Sigmoid colon (tissue), 7 donors: ENCODE measurements around the gene PCDHGB5. TPM values are rescaled to one million over a fixed set of nuclear protein-coding genes. Genes with fewer than 3 reads are reported as not detected.
"Not testable (repeated sequence)": the region's sequence is repeated elsewhere in the genome, so short reads cannot be mapped to it uniquely, and the experiment has no call there.

ENCODE experiments used
- DNase-seq: peaks from one replicate; pipeline ENCODE4 v3.0.0-alpha.2; 2019
- H3K27ac ChIP-seq, 4 donors: fragments of 200-600 bp; sonication (generic); one replicate each; pipeline ENCODE4 v1.5.1; 2016 to 2019; ENCODE audit warnings: mild to moderate bottlenecking in 1 of 4
- H3K27me3 ChIP-seq, 3 donors: fragments of 200-600 bp; sonication (generic); one replicate each; pipeline ENCODE4 v1.5.1; 2019; ENCODE audit warnings: mild to moderate bottlenecking in 1 of 3
- H3K36me3 ChIP-seq, 4 donors: fragments of 200-600 bp; sonication (generic); one replicate each; pipeline ENCODE4 v1.5.1; 2016 to 2019
- H3K4me1 ChIP-seq, 4 donors: fragments of 200-600 bp; sonication (generic); one replicate each; pipeline ENCODE4 v1.5.1; 2017 to 2019
- H3K4me3 ChIP-seq, 4 donors: fragments of 200-600 bp; sonication (generic); one replicate each; pipeline ENCODE4 v1.5.1; 2017 to 2019; ENCODE audit warnings: mild to moderate bottlenecking in 2 of 4, moderate library complexity in 1 of 4
- H3K9me3 ChIP-seq, 4 donors: fragments of 200-600 bp in 3 of 4; sonication (generic) in 3 of 4; one replicate each; pipeline versions ENCODE4 v1.5.1 to v1.6.1; 2013 to 2019
- CTCF ChIP-seq, 4 experiments: fragments of 450-650 bp in 3 of 4; fragments of 200-600 bp in 1 of 4; IDR thresholded peaks; one replicate each; pipeline ENCODE4 v1.5.1; 2016 to 2019; ENCODE audit warnings: antibody characterized with exemption in 4 of 4, mild to moderate bottlenecking in 3 of 4, moderate library complexity in 2 of 4
- EP300 ChIP-seq, 4 donors: sonication (generic); formaldehyde crosslinking; IDR thresholded peaks; one replicate each; pipeline ENCODE4 v1.6.1; 2017; ENCODE audit warnings: antibody characterized with exemption in 4 of 4
- POLR2A ChIP-seq, 2 donors: fragments of 450-650 bp; IDR thresholded peaks; one replicate each; pipeline ENCODE4 v1.6.1; 2016; ENCODE audit warnings: antibody characterized with exemption in 2 of 2, mild to moderate bottlenecking in 2 of 2, moderate library complexity in 2 of 2
- POLR2AphosphoS5 ChIP-seq, 4 donors: sonication (generic); formaldehyde crosslinking; IDR thresholded peaks; one replicate each; pipeline ENCODE4 v1.6.1; 2017; ENCODE audit warnings: antibody characterized with exemption in 4 of 4
- WGBS, 2 donors: extraction: QIAGEN DNeasy Blood & Tissue Kit; methylation state at CpG; one replicate each; pipeline ENCODE4 v1.1.7; 2013; 5-methylcytosine and 5-hydroxymethylcytosine counted together
- intact Hi-C: fragments of 100-400 bp; cut with DNase I; formaldehyde crosslinking; loops from one replicate; pipeline ENCODE4 v1.15.1; 2023
- polyA plus RNA-seq, 3 donors: library from polyadenylated mRNA; stranded (reverse); fragments of 200-250 nt; gene quantifications; one replicate each; pipeline ENCODE4 v1.2.3, GENCODE V29; 2013
- total RNA-seq, 4 donors: library from RNA; depleted of rRNA; stranded (reverse); fragments of >200 nt; gene quantifications; one replicate each; pipeline ENCODE4 v1.1.0, GENCODE V29; 2016
- donor health status: healthy with polysubstance abuse.
- donor health status: Bipolar disorder and iron deficiency.
- donor health status: healthy.

PCDHGB5 gene
- total and polyA plus RNA-seq, 7 donors, result 0.23 to 16.6 (median 10.2) TPM; not detected in 1

DNA sequence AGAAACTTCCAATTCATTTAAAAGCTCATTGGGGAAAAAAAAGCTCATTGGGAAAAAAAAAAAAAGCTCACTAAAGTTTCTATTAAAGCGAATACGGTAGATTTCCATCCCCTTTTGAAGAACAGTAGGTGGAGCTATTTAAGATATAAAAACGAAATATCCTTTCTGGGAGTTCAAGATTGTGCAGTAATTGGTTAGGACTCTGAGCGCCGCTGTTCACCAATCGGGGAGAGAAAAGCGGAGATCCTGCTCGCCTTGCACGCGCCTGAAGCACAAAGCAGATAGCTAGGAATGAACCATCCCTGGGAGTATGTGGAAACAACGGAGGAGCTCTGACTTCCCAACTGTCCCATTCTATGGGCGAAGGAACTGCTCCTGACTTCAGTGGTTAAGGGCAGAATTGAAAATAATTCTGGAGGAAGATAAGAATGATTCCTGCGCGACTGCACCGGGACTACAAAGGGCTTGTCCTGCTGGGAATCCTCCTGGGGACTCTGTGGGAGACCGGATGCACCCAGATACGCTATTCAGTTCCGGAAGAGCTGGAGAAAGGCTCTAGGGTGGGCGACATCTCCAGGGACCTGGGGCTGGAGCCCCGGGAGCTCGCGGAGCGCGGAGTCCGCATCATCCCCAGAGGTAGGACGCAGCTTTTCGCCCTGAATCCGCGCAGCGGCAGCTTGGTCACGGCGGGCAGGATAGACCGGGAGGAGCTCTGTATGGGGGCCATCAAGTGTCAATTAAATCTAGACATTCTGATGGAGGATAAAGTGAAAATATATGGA lies 32.8 kb downstream of the PCDHGB5 start, which contains the start of gene PCDHGA12:
Gene PCDHGA12, plus strand, starts transcription at position 176 of the 782 bp plus-strand sequence. Its CDS starts 253 bp downstream, at position 429.
- H3K27ac ChIP-seq, result no peak within 1 kb of the TSS
- intact Hi-C loops, result no loop called here
- H3K4me3 ChIP-seq, result peak within 1 kb of the TSS in 3 of 4 donors; percentile 13 to 29 (median 22)
- no peaks in the 10 kb centered on the region for H3K27me3 ChIP-seq
- H3K9me3 ChIP-seq, result peaks cover 51 to 89% (median 68%) of the 10 kb centered on the region in 4 donors
- no peak for DNase-seq
- TF ChIP-seq EP300 (IDR thresholded peaks at IDR 0.05), result no peak
- TF ChIP-seq POLR2AphosphoS5 (IDR thresholded peaks at IDR 0.05), result no peak
- peak in 1 of 4 experiments; percentile 18 for TF ChIP-seq CTCF (IDR thresholded peaks at IDR 0.05)
- H3K36me3 ChIP-seq, result peaks cover 0 to 8% (median 0%) of the 10 kb centered on the region in 4 donors
- WGBS, 2 donors, result 16 to 50% methylated on average over 33 of the region's 33 CpGs
- H3K4me1 ChIP-seq, result no peaks in the 10 kb centered on the region

- no peaks in the 10 kb centered on the region for H3K4me1 ChIP-seq
- H3K4me3 ChIP-seq, result peak overlapping the region in 3 of 4 donors; percentile 13 to 29 (median 22)
- TF ChIP-seq POLR2A (IDR thresholded peaks at IDR 0.05), result no peak
- no peak for TF ChIP-seq POLR2AphosphoS5 (IDR thresholded peaks at IDR 0.05)
- TF ChIP-seq CTCF (IDR thresholded peaks at IDR 0.05), result no peak
- TF ChIP-seq EP300 (IDR thresholded peaks at IDR 0.05), result no peak
- H3K36me3 ChIP-seq, result peaks cover 0 to 11% (median 0%) of the 10 kb centered on the region in 4 donors
- no peaks in the 10 kb centered on the region for H3K27me3 ChIP-seq
- peaks cover 47 to 84% (median 68%) of the 10 kb centered on the region in 4 donors for H3K9me3 ChIP-seq
- intact Hi-C loops, result no loop called here
- 19 to 65% methylated on average over 37 of the region's 37 CpGs for WGBS, 2 donors
- H3K27ac ChIP-seq, result no peak overlapping the region
- DNase-seq, result no peak
Observed at GRCh38 chr5:141431286-141431685, 33.5 kb downstream of the PCDHGB5 start.

DNA sequence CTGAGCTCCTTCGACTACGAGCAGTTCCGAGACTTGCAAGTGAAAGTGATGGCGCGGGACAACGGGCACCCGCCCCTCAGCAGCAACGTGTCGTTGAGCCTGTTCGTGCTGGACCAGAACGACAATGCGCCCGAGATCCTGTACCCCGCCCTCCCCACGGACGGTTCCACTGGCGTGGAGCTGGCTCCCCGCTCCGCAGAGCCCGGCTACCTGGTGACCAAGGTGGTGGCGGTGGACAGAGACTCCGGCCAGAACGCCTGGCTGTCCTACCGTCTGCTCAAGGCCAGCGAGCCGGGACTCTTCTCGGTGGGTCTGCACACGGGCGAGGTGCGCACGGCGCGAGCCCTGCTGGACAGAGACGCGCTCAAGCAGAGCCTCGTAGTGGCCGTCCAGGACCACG lies 34.6 kb downstream of the PCDHGB5 start:
- intact Hi-C loops, H3K4me1 ChIP-seq, H3K27me3 ChIP-seq: not testable (repeated sequence)

GRCh38 chr5:141432726-141433125 lies 35.0 kb downstream of the PCDHGB5 start:
- intact Hi-C loops, H3K4me3 ChIP-seq, H3K36me3 ChIP-seq, H3K27ac ChIP-seq, H3K4me1 ChIP-seq, H3K27me3 ChIP-seq, DNase-seq: not testable (repeated sequence)
- H3K9me3 ChIP-seq, result peaks cover 37 to 77% (median 58%) of the 10 kb centered on the region in 4 donors
- 33 to 58% methylated on average over 29 of the region's 29 CpGs for WGBS, 2 donors

More for the DNA sequence above, 34.6 kb downstream of the PCDHGB5 start:
- not testable (repeated sequence) for H3K4me3 ChIP-seq, DNase-seq, H3K36me3 ChIP-seq, H3K27ac ChIP-seq
- 40 to 67% methylated on average over 38 of the region's 38 CpGs for WGBS, 2 donors
- H3K9me3 ChIP-seq, result peaks cover 41 to 78% (median 61%) of the 10 kb centered on the region in 4 donors

GRCh38 chr5:141434006-141434405 lies 36.3 kb downstream of the PCDHGB5 start:
- H3K4me1 ChIP-seq, result no peaks in the 10 kb centered on the region
- intact Hi-C loops, result no loop called here
- H3K4me3 ChIP-seq, result no peak overlapping the region
- 77 to 81% methylated on average over 2 of the region's 2 CpGs for WGBS, 2 donors
- no peaks in the 10 kb centered on the region for H3K27me3 ChIP-seq
- no peak for DNase-seq
- no peak for TF ChIP-seq POLR2AphosphoS5 (IDR thresholded peaks at IDR 0.05)
- no peak for TF ChIP-seq EP300 (IDR thresholded peaks at IDR 0.05)
- no peak for TF ChIP-seq CTCF (IDR thresholded peaks at IDR 0.05)
- no peak for TF ChIP-seq POLR2A (IDR thresholded peaks at IDR 0.05)
- H3K36me3 ChIP-seq, result peaks cover 0 to 7% (median 0%) of the 10 kb centered on the region in 4 donors
- H3K27ac ChIP-seq, result no peak overlapping the region
- H3K9me3 ChIP-seq, result peaks cover 29 to 69% (median 49%) of the 10 kb centered on the region in 4 donors
